ENCODE data around the gene ACSL1. TPM values are rescaled to one million over a fixed set of nuclear protein-coding genes. Genes with fewer than 3 reads are reported as not detected.

The ACSL1 gene
- total RNA-seq, 2 donors from 2014 or later: 297 to 380 TPM

DNA sequence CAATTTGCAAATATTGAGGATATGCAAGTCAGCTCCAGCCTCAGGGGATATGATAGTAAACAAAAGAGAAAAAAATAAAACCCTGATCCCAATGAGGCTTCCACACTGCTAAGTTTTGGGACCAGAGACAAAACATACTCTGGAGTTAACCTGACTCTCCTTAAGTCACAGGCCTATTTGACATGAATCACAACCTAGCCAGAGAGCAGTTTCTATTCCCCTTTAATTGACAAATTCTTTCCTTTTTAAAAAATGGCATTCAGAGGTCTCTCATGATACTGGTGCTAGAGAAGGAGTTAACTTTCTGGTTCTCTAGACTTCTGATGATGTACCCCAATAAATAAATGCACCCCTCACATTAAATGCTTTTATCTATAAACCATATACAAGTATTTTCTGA is 8.8 kb downstream of the ACSL1 start:
- DNase-seq (no peak), ATAC-seq (no peak)
- intact Hi-C loops (cut with DNase I): loop anchor here in 1 of 2 donors (5.0 kb wide), 1 partner anchor 70 kb away; no protein-coding TSS in a partner anchor

- ATAC-seq (peak; percentile 72 to 86), DNase-seq (peak; percentile 86)
- intact Hi-C loops (cut with DNase I): loop anchor here in 1 of 2 donors (5.0 kb wide), 1 partner anchor 68 kb away; no protein-coding TSS in a partner anchor
Observed at GRCh38 chr4:184815046-184815877, 10.5 kb downstream of the ACSL1 start.

DNA sequence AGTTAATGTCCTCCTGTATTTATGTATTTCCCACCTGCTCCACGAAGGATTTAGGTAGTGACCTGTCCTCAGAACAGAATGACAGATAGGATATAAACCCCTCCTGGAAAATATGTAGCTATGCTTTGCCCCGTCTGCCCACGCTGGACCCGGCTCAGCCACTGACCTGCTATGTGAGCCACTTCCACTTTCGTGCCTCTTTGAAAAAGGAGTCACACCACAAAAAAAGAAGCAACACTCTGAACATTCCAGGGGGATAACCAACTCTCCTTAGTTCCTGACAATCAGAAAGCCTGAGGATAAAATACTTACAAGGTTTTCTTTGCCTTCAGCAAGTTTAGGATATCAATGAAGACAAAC is 11.1 kb downstream of the ACSL1 start:
- ATAC-seq (peak in 1 of 2 donors; percentile 4), DNase-seq (no peak)
- intact Hi-C loops (cut with DNase I): loop anchor here in 1 of 2 donors (5.0 kb wide), 1 partner anchor 67 kb away; no protein-coding TSS in a partner anchor

GRCh38 chr4:184812651-184813181 is 13.1 kb downstream of the ACSL1 start:
- DNase-seq: no peak
- peak in 1 of 2 donors; percentile 4 for ATAC-seq
- intact Hi-C loops (cut with DNase I): no loop called here

DNA sequence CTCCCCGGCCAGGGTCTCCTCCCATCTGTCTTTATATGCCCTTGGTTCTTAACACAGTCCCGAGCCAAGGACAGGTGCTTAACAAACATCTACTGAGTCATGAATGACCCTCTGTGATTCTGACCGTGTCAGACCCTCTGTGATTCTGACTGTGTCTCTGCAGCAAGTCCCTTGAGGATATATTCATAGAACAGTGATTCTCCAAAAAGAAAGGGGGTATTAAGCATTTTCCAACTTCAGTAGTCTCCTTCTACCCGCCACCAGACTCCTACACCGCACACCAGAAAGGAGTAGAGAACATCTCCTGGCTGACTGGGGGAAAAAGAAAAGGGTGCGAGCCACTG is 13.6 kb downstream of the ACSL1 start:
- DNase-seq (no peak), ATAC-seq (no peak)
- intact Hi-C loops (cut with DNase I): no loop called here

DNA sequence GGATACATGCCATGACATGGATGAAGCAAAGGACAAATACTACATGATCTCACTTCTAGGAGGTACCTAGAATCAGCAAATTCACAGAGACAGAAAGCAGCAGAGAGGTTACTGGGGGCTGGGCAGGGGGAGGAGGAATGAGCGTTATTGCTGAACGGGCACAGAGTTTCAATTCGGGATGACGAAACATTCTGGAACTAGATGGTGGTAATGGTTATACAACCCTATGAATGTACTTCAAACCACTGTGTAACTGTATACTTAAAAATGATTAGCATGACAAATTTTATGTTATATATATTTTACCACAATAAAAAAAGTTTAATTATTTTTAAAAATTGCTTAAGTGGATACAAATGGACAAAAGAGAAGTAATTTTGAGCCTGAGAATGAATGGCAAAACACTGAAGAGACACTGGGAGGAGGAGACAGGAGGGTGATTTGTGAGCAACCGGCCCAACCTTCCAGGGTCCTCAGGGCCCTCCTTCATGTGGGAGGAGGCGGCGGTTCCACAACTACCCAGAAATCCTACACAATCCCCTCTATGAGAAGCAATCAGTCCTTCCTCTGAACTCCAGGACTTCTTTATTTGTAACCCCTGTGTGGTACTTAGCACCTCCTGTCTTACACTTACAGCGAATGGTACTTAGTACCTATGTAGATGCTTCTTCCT is 14.1 kb downstream of the ACSL1 start:
- no peak for DNase-seq
- no peak for ATAC-seq
- intact Hi-C loops (cut with DNase I): no loop called here

- ATAC-seq (no peak), DNase-seq (no peak)
- intact Hi-C loops (cut with DNase I): no loop called here
Observed at GRCh38 chr4:184810720-184811119, 15.0 kb downstream of the ACSL1 start.

GRCh38 chr4:184808713-184809050 is 17.1 kb downstream of the ACSL1 start:
- DNase-seq (no peak), ATAC-seq (no peak)
- intact Hi-C loops (cut with DNase I): no loop called here

DNA sequence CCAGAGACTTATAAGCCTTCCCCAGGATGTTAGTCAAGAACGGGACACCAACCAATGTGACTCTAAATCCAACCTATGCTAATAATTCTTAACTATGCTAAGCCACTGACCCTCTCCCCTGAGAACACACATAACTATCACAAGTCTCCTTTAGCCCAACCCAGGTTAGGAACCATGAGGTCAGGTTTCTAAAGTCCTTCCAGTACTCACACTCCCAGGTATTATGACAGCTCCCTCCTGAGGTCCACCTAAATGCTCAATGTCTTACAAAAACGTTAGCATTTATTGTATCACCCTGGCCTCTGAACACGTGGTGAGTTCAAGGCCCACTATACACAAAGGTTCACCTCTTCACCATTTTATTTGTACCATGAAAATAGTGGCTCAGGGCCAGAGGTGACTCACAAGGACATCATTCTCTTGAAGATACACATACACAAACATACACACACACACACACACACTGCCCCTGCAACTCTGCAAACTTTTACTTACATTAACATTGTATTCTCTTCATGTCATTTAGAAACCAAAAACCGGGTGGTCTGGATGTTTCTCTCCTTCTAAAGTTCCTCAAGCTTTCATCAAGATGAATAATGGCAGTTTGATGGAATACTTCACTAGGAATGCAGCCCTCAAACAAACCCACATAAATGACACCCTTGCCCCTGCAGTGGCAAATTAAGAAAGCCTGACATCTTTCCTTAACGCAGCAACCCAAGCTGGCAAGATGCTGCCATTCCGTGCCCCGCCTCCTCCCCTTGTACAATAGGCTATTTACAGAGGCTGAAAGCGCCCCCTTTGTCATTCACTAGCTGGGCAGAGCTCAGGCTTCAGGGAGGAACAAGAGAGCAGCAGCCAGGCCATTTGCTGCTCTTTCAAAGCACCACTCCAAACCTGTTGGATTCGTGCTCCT is 17.7 kb downstream of the ACSL1 start:
- no peak for ATAC-seq
- DNase-seq: no peak
- intact Hi-C loops (cut with DNase I): no loop called here

GRCh38 chr4:184807256-184807655 is 18.5 kb downstream of the ACSL1 start:
- ATAC-seq (no peak), DNase-seq (no peak)
- intact Hi-C loops (cut with DNase I): no loop called here

GRCh38 chr4:184806711-184807110 is 19.1 kb downstream of the ACSL1 start:
- no peak for ATAC-seq
- no peak for DNase-seq
- intact Hi-C loops (cut with DNase I): no loop called here

DNA sequence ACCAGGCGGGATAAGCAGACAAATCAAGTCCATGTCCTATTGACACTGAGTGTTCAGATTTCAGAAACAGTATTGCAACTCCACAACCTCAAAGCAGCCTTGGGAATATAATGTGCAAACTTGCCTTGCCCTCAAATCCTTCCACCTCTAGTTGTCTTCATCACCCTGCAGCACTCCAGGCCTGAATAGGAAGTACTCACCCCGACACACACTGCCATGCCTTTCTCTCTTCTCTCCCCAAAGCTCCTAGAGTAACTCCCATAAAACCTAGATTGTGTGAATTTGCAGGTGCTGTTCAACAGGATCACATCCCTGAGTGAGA is 19.6 kb downstream of the ACSL1 start:
- DNase-seq (no peak), ATAC-seq (no peak)
- intact Hi-C loops (cut with DNase I): no loop called here

DNA sequence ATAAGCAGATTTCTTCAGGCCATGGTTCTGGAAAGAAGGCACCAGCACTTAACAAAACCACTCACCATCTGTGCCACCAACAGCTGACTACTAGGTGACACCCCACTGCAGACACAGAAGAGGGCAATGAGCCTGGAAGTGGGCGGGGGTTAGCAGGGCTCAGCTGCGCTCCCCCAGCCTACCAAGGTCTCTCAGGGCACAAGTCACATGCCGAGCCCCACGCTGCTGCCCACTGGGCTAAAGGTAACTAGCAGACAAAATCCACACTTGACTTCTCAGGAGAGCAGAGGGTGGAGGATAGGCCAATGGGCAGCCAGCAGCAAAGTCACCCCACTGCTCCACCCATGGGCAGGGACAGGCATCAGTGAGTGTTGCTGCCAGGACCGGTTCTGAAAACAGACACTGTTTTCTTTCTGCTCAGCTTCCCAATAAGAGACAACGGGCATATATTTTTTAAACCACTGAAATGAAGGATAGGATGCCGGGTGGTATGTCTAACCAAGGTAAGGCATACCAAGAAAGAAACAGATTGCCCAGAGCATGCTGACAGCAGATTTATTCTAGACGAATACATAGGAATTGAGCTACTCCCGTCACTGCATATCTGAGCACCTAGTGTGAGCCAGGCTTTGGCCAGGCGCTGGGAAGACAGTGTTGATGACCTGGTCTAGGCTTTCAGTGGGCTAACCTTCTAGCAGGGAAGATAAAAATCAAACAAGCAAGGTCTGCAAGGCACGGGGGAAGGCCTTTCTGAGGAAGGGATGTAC is 20.1 kb downstream of the ACSL1 start:
- DNase-seq: peak; percentile 82
- peak; percentile 90 to 93 for ATAC-seq
- intact Hi-C loops (cut with DNase I): no loop called here

DNA sequence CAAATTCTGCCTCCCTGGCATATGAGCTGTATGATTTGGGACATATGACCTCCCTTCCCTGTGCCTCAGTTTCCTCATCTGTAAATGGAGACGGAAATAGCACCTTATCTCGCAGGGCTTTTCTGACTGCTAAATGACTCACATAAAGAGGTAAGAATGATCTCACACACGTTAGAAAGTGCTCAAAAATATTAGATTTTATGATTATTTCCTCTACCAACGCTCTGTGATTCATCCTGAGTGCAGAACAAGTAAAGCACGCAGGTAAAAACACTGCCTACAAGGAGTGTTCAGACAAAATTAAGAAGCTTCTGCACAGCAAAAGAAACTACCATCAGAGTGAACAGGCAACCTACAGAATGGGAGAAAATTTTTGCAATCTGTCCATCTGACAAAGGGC is 21.1 kb downstream of the ACSL1 start:
- intact Hi-C loops (cut with DNase I): no loop called here
- ATAC-seq (no peak), DNase-seq (no peak)

GRCh38 chr4:184803874-184804273 is 21.9 kb downstream of the ACSL1 start:
- ATAC-seq (no peak), DNase-seq (no peak)
- intact Hi-C loops (cut with DNase I): no loop called here

DNA sequence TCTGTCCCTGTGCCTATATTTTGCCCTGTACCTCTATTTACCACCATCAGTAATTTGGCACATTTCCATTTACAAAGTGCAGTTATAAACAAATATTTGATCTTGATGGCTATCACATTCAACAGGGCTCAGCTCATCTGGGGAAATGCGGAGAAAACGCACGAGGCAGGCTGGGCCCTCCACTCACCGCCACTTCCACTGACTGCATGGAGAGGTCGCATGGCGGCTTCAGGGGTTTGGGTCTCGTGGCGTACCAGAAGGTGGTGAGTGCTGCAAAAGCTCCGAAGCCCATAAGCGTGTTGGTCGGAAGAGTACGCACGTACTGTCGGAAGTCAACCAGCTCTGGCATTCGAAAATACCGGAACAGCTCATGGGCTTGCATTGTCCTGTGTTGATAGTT is 22.6 kb downstream of the ACSL1 start:
- DNase-seq (no peak), ATAC-seq (no peak)
- intact Hi-C loops (cut with DNase I): no loop called here

DNA sequence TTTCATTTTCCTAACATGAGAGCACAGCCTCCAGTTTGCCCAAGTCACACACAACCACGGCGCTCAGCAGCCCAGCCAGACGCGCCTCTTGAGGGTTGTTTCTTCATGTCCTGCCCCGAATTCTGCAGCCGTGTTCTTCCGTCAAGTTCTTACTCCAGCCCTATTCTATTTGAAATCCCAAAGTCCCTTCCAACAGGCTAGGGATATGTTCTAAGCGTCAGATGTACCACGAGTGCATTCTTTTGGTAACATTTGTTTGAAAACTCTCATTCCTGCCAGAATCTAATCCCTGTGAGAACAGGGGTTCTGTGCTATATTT is 23.1 kb downstream of the ACSL1 start:
- DNase-seq: no peak
- intact Hi-C loops (cut with DNase I): no loop called here
- ATAC-seq: no peak

GRCh38 chr4:184801781-184802696 is 23.7 kb downstream of the ACSL1 start:
- intact Hi-C loops (cut with DNase I): no loop called here

More at GRCh38 chr4:184801781-184802696, 23.7 kb downstream of the ACSL1 start:
- DNase-seq (no peak), ATAC-seq (peak in 1 of 2 donors; percentile 57)

Measured in left cardiac atrium (tissue), 4 donors.